SK-N-DZ (cell line): Measurements from ENCODE around the gene CCR7.

Source experiments
- DNase-seq: peaks from one replicate; pipeline ENCODE4 v3.0.0-alpha.2; 2015; ENCODE audit warnings: low spot score

The CCR7 gene

DNA sequence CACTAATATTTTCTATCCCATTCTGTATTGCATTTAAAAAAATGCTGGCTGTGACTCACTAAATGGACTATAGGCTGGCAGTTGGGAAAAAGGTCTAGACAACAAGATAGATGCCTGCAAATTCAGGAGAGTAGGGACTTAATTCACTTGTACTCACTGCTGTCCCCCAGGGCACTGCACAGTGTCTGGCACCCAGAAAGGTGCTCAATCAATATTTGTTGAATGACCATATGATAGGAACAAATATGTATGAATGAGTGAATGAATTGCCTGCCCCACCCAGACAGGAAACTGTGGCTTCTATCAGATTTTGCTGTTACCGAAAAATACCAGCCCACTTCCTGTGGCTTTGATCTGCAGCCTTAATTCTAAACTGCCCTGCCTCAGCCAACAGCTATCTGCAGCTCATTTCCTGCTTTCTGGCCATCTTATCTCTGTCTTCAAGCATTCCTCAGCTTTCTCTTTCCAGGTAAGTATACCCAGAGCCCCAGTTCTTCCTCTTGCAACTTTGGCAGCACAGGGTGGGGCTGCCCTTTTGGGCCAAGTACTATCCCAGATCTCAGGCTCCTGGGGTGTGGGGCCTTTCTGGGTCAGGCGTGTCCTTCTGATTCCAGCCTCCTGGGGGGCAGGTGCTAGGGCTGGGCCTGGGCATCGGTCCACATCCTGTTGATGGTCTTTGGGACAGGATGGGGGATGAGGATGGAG is 48.5 kb downstream of the CCR7 start:
- DNase-seq, result no peak

- DNase-seq, result no peak
Observed at GRCh38 chr17:40515491-40516041, 49.7 kb downstream of the CCR7 start.

DNA sequence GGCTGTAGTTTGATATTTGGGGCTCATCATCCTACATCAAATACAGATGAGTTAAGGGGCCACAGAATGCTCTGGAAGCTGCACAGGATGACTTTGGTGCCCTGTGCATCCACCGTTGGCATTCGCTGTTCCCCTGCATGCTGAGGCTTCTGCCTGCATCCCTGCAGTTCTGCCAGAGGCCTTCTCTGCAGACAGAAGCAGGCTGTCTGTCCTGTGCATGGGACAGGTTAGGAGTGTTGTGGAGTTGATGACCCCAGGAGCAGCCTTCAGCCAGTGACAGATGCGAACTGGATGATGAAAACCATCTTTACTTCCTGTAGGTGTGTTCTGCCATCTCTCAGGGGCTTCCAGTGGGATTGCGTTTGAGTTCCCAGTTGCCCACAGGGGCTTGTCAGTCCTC is 50.3 kb downstream of the CCR7 start:
- no peak for DNase-seq

DNA sequence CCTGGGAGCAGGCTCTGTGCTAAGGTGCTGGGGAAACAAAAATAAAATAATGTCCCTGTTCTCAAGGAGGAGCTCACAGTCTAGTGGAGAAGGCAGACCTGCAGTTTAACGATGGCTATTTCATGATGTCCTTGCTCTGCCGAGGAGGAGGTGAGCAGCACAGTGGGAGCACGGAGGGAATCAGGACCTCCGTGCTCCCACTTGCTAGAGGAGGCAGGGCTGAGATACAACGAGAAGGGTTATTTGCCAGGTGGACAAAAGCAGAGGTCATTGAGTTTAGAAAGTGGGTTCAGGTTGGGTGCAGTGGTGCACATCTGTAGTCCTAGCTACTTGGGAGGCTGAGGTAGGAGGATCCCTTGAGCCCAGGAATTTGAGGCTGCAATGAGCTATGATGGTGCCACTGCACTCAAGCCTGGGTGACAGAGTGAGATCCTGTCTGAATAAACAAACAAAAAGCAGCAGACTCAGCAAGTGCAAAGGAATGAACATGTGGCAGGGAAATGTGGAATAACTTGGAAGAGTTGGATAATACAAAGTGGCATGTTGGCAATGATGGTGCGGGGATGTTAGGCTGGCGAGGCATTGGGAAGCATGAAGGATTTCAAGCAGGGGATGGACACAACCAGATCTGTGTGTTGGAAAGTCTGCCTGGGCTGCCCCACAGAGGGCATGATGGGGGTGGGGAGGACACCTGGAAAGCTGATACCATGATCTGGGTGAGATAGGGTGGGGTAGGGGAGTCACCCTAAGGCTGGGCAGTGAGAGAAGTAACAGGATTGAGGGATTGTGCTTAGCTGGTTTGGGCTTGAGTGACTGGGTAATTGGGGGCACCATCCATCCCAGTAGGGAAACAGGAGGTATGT is 51.0 kb downstream of the CCR7 start:
- no peak for DNase-seq

DNA sequence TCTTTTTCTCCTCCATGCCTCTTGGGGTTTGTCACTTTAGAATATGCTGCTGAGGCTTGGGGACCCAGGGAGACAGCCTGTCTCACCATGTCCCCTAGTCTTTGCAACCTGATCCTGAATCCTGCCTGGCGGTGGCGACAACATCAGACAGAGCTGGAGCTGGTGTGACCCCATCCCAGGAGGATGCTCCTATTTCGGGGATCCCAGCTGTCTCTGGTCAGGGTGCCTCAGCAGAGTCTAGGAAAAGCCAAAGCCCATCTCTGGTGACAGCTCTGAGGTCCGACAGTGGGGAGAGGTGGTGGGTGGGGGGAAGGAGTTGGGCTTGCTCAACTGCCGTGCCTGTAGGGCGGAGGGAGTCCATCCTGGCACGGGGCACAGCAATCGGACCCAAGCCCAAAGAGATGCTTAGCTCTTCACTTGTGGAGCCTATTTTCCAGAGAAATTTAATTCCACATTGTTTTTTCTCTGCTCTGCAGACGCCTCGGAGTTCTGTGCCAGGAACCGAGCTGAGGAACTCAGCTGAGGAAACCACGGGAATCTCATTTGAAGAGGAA is 53.5 kb downstream of the CCR7 start:
- no peak for DNase-seq

DNA sequence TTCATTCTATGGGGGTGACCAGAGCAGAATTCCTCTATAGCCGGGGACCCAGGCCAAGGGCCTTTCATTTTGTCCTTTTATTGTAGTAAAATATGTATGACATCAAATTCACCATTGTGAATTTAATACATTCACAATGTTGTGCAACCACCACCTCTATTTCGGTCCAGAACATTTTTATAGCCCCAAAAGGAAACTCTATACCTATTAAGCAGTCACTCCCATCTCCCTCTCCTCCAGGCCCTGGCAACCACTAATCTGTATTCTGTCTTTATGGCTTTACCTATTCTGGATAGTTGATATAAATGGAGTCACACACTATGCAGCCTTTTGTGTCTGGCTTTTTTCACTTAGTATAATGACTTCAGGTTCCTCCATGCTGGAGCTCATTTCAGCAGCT is 54.1 kb downstream of the CCR7 start:
- no peak for DNase-seq

DNA sequence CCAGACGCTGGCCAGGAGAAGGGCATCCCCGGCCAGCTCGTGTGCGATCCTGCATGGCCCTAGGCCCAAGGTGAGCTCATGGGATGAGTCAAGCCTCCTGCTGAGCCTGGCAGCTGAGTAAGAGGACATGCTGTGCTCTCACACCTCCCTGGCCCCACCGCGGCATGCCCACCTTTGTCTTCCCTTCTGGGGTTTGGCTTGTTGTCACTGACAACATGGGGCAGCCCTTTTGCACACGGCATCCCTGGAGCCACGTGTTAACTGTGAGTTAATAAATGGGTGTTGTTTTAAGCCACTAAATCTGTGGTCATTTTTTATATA is 55.0 kb downstream of the CCR7 start:
- no peak for DNase-seq

- DNase-seq, result no peak
Observed at GRCh38 chr17:40509626-40510327, 55.5 kb downstream of the CCR7 start.

DNA sequence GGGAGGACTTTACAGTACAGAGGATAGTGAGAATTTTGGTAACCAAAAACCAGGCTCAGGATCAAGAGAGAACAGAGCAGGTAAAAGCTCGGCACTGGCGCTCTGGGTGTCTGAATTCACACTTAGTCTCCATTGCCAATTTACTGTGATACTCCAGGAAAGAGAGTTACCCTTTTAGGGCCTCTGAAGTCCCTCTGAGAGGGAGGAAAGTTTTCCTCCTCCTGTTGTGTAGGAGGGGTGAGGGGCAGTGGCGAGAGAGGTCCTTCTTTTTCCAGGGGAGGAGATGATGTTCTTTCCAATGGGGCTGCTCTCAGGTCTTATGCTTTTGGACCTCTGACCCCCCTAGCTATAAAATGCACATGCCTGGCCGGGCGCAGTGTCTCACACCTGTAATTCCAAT is 58.5 kb downstream of the CCR7 start:
- DNase-seq, result no peak
